HK-2 (cell line): ENCODE data around the gene LCA5L.
A peak's percentile ranks its signal among the peaks of the same experiment; 100 is the strongest.
"Not testable (repeated sequence)": the region's sequence is repeated elsewhere in the genome, so short reads cannot be mapped to it uniquely, and the experiment has no call there.

Experiments
- DNase-seq: peaks from one replicate; pipeline ENCODE4 v3.0.0-alpha.2; 2018; ENCODE audit not compliant: unreplicated experiment

The LCA5L gene

GRCh38 chr21:39387461-39388037, 58.0 kb downstream of the LCA5L start:
- peak; percentile 89 for DNase-seq

- DNase-seq, result no peak
These were observed 58.7 kb downstream of the LCA5L start for GRCh38 chr21:39386899-39387298.

GRCh38 chr21:39386194-39386593, 59.4 kb downstream of the LCA5L start:
- no peak for DNase-seq

- DNase-seq, result no peak
These were observed 60.1 kb downstream of the LCA5L start for GRCh38 chr21:39385299-39386145.

GRCh38 chr21:39384674-39385298, 60.8 kb downstream of the LCA5L start:
- no peak for DNase-seq

- not testable (repeated sequence) for DNase-seq
These were observed 63.5 kb downstream of the LCA5L start for GRCh38 chr21:39382096-39382495.

- DNase-seq, result peak; percentile 10
These were observed 64.6 kb downstream of the LCA5L start for GRCh38 chr21:39381009-39381408.

GRCh38 chr21:39379986-39380891, 65.3 kb downstream of the LCA5L start:
- DNase-seq, result peak; percentile 91

- no peak for DNase-seq
These were observed 68.0 kb downstream of the LCA5L start for GRCh38 chr21:39377444-39378050.

- DNase-seq, result no peak
These were observed 70.1 kb downstream of the LCA5L start for GRCh38 chr21:39375446-39375845.

GRCh38 chr21:39374046-39374445, 71.5 kb downstream of the LCA5L start:
- DNase-seq, result no peak

GRCh38 chr21:39373634-39374033, 71.9 kb downstream of the LCA5L start:
- peak; percentile 13 for DNase-seq

GRCh38 chr21:39369896-39370288, 75.7 kb downstream of the LCA5L start:
- DNase-seq, result not testable (repeated sequence)

- DNase-seq, result no peak
These were observed 77.8 kb downstream of the LCA5L start for GRCh38 chr21:39367783-39368182.

- DNase-seq, result no peak
These were observed 79.0 kb downstream of the LCA5L start for GRCh38 chr21:39366563-39366962.

- DNase-seq, result no peak
These were observed 80.6 kb downstream of the LCA5L start for GRCh38 chr21:39364949-39365348.

GRCh38 chr21:39363607-39364555, 81.7 kb downstream of the LCA5L start:
- DNase-seq, result no peak

GRCh38 chr21:39362733-39363132, 82.8 kb downstream of the LCA5L start:
- no peak for DNase-seq

GRCh38 chr21:39359382-39359781, 86.2 kb downstream of the LCA5L start:
- no peak for DNase-seq
